Measurements from ENCODE around the gene PDIA4.
"Not testable (repeated sequence)": the region's sequence is repeated elsewhere in the genome, so short reads cannot be mapped to it uniquely, and the experiment has no call there.

The PDIA4 gene

GRCh38 chr7:148982654-148983199, 45.6 kb downstream of the PDIA4 start:
- no peak for TF ChIP-seq POLR2A (IDR thresholded peaks at IDR 0.05; ENCODE audit: low read depth, low read length)
- no peak for TF ChIP-seq POLR2AphosphoS5 (IDR thresholded peaks at IDR 0.05; ENCODE audit: low read depth, low read length)
- no peak for TF ChIP-seq POU2F2 (IDR thresholded peaks at IDR 0.05; ENCODE audit: low read depth, low read length)
- no peak for TF ChIP-seq TAF1 (IDR thresholded peaks at IDR 0.05; ENCODE audit: low read depth, low read length)
- TF ChIP-seq SPI1 (IDR thresholded peaks at IDR 0.05; ENCODE audit: low read depth, low read length) = no peak
- no peak for TF ChIP-seq PAX5 (IDR thresholded peaks at IDR 0.05; ENCODE audit: insufficient read depth, low read length, severe bottlenecking)
- DNase-seq (ENCODE audit: insufficient read length, low spot score) = no peak
- no peak for FAIRE-seq

GRCh38 chr7:148979827-148980226, 48.5 kb downstream of the PDIA4 start:
- DNase-seq (ENCODE audit: insufficient read length, low spot score) = no peak
- FAIRE-seq = no peak
- TF ChIP-seq POLR2AphosphoS5 (IDR thresholded peaks at IDR 0.05; ENCODE audit: low read depth, low read length) (no peak), TAF1 (IDR thresholded peaks at IDR 0.05; ENCODE audit: low read depth, low read length) (no peak), POLR2A (IDR thresholded peaks at IDR 0.05; ENCODE audit: low read depth, low read length) (no peak), SPI1 (IDR thresholded peaks at IDR 0.05; ENCODE audit: low read depth, low read length) (no peak), POU2F2 (IDR thresholded peaks at IDR 0.05; ENCODE audit: low read depth, low read length) (no peak), PAX5 (IDR thresholded peaks at IDR 0.05; ENCODE audit: insufficient read depth, low read length, severe bottlenecking) (no peak)

GRCh38 chr7:148979072-148979471, 49.2 kb downstream of the PDIA4 start:
- not testable (repeated sequence) for FAIRE-seq; DNase-seq (ENCODE audit: insufficient read length, low spot score)

GRCh38 chr7:148978091-148978490, 50.2 kb downstream of the PDIA4 start:
- TF ChIP-seq POLR2AphosphoS5 (IDR thresholded peaks at IDR 0.05; ENCODE audit: low read depth, low read length) (no peak), POU2F2 (IDR thresholded peaks at IDR 0.05; ENCODE audit: low read depth, low read length) (no peak), TAF1 (IDR thresholded peaks at IDR 0.05; ENCODE audit: low read depth, low read length) (no peak), POLR2A (IDR thresholded peaks at IDR 0.05; ENCODE audit: low read depth, low read length) (no peak), SPI1 (IDR thresholded peaks at IDR 0.05; ENCODE audit: low read depth, low read length) (no peak), PAX5 (IDR thresholded peaks at IDR 0.05; ENCODE audit: insufficient read depth, low read length, severe bottlenecking) (no peak)
- DNase-seq (ENCODE audit: insufficient read length, low spot score) (no peak), FAIRE-seq (no peak)

- FAIRE-seq = no peak
- no peak for DNase-seq (ENCODE audit: insufficient read length, low spot score)
- TF ChIP-seq POLR2AphosphoS5 (IDR thresholded peaks at IDR 0.05; ENCODE audit: low read depth, low read length) (no peak), SPI1 (IDR thresholded peaks at IDR 0.05; ENCODE audit: low read depth, low read length) (no peak), POU2F2 (IDR thresholded peaks at IDR 0.05; ENCODE audit: low read depth, low read length) (no peak), TAF1 (IDR thresholded peaks at IDR 0.05; ENCODE audit: low read depth, low read length) (no peak), PAX5 (IDR thresholded peaks at IDR 0.05; ENCODE audit: insufficient read depth, low read length, severe bottlenecking) (no peak), POLR2A (IDR thresholded peaks at IDR 0.05; ENCODE audit: low read depth, low read length) (no peak)
These were observed 52.4 kb downstream of the PDIA4 start for GRCh38 chr7:148975896-148976295.

- no peak for FAIRE-seq
- no peak for TF ChIP-seq POLR2AphosphoS5 (IDR thresholded peaks at IDR 0.05; ENCODE audit: low read depth, low read length)
- TF ChIP-seq POU2F2 (IDR thresholded peaks at IDR 0.05; ENCODE audit: low read depth, low read length) = no peak
- no peak for TF ChIP-seq POLR2A (IDR thresholded peaks at IDR 0.05; ENCODE audit: low read depth, low read length)
- no peak for TF ChIP-seq TAF1 (IDR thresholded peaks at IDR 0.05; ENCODE audit: low read depth, low read length)
- TF ChIP-seq PAX5 (IDR thresholded peaks at IDR 0.05; ENCODE audit: insufficient read depth, low read length, severe bottlenecking) = no peak
- TF ChIP-seq SPI1 (IDR thresholded peaks at IDR 0.05; ENCODE audit: low read depth, low read length) = no peak
- no peak for DNase-seq (ENCODE audit: insufficient read length, low spot score)
These were observed 55.0 kb downstream of the PDIA4 start for GRCh38 chr7:148973256-148973655.

GRCh38 chr7:148972375-148972774, 55.9 kb downstream of the PDIA4 start:
- DNase-seq (ENCODE audit: insufficient read length, low spot score) = no peak
- TF ChIP-seq POLR2AphosphoS5 (IDR thresholded peaks at IDR 0.05; ENCODE audit: low read depth, low read length) = no peak
- TF ChIP-seq PAX5 (IDR thresholded peaks at IDR 0.05; ENCODE audit: insufficient read depth, low read length, severe bottlenecking) = no peak
- no peak for TF ChIP-seq POLR2A (IDR thresholded peaks at IDR 0.05; ENCODE audit: low read depth, low read length)
- TF ChIP-seq SPI1 (IDR thresholded peaks at IDR 0.05; ENCODE audit: low read depth, low read length) = no peak
- TF ChIP-seq POU2F2 (IDR thresholded peaks at IDR 0.05; ENCODE audit: low read depth, low read length) = no peak
- no peak for TF ChIP-seq TAF1 (IDR thresholded peaks at IDR 0.05; ENCODE audit: low read depth, low read length)
- FAIRE-seq = no peak

GRCh38 chr7:148967602-148968001, 60.7 kb downstream of the PDIA4 start:
- TF ChIP-seq TAF1 (IDR thresholded peaks at IDR 0.05; ENCODE audit: low read depth, low read length) (no peak), POLR2A (IDR thresholded peaks at IDR 0.05; ENCODE audit: low read depth, low read length) (no peak), PAX5 (IDR thresholded peaks at IDR 0.05; ENCODE audit: insufficient read depth, low read length, severe bottlenecking) (no peak), POLR2AphosphoS5 (IDR thresholded peaks at IDR 0.05; ENCODE audit: low read depth, low read length) (no peak), SPI1 (IDR thresholded peaks at IDR 0.05; ENCODE audit: low read depth, low read length) (no peak), POU2F2 (IDR thresholded peaks at IDR 0.05; ENCODE audit: low read depth, low read length) (no peak)
- no peak for DNase-seq (ENCODE audit: insufficient read length, low spot score)
- no peak for FAIRE-seq

GRCh38 chr7:148967032-148967372, 61.3 kb downstream of the PDIA4 start:
- TF ChIP-seq POU2F2 (IDR thresholded peaks at IDR 0.05; ENCODE audit: low read depth, low read length) = no peak
- no peak for TF ChIP-seq POLR2A (IDR thresholded peaks at IDR 0.05; ENCODE audit: low read depth, low read length)
- no peak for TF ChIP-seq SPI1 (IDR thresholded peaks at IDR 0.05; ENCODE audit: low read depth, low read length)
- FAIRE-seq (no peak), DNase-seq (ENCODE audit: insufficient read length, low spot score) (no peak)

- no peak for DNase-seq (ENCODE audit: insufficient read length, low spot score)
- no peak for TF ChIP-seq POU2F2 (IDR thresholded peaks at IDR 0.05; ENCODE audit: low read depth, low read length)
- TF ChIP-seq SPI1 (IDR thresholded peaks at IDR 0.05; ENCODE audit: low read depth, low read length) = no peak
- TF ChIP-seq POLR2A (IDR thresholded peaks at IDR 0.05; ENCODE audit: low read depth, low read length) = no peak
- TF ChIP-seq POLR2AphosphoS5 (IDR thresholded peaks at IDR 0.05; ENCODE audit: low read depth, low read length) = no peak
- no peak for TF ChIP-seq PAX5 (IDR thresholded peaks at IDR 0.05; ENCODE audit: insufficient read depth, low read length, severe bottlenecking)
- TF ChIP-seq TAF1 (IDR thresholded peaks at IDR 0.05; ENCODE audit: low read depth, low read length) = no peak
- FAIRE-seq = no peak
These were observed 63.6 kb downstream of the PDIA4 start for GRCh38 chr7:148964483-148965267.

All from GM12891 (cell line).